ENCODE results near the gene RHBDD1.

Gene RHBDD1

GRCh38 chr2:226892729-226893128, 56.9 kb downstream of the RHBDD1 start:
- TF ChIP-seq, protein P1, sequence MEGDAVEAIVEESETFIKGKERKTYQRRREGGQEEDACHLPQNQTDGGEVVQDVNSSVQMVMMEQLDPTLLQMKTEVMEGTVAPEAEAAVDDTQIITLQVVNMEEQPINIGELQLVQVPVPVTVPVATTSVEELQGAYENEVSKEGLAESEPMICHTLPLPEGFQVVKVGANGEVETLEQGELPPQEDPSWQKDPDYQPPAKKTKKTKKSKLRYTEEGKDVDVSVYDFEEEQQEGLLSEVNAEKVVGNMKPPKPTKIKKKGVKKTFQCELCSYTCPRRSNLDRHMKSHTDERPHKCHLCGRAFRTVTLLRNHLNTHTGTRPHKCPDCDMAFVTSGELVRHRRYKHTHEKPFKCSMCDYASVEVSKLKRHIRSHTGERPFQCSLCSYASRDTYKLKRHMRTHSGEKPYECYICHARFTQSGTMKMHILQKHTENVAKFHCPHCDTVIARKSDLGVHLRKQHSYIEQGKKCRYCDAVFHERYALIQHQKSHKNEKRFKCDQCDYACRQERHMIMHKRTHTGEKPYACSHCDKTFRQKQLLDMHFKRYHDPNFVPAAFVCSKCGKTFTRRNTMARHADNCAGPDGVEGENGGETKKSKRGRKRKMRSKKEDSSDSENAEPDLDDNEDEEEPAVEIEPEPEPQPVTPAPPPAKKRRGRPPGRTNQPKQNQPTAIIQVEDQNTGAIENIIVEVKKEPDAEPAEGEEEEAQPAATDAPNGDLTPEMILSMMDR (IDR thresholded peaks at IDR 0.05; ENCODE audit: borderline replicate concordance, insufficient read depth, low read depth, low read length), result no peak
- H3K4me3 ChIP-seq (ENCODE audit: low read depth, low read length), result no peak overlapping the region

DNA sequence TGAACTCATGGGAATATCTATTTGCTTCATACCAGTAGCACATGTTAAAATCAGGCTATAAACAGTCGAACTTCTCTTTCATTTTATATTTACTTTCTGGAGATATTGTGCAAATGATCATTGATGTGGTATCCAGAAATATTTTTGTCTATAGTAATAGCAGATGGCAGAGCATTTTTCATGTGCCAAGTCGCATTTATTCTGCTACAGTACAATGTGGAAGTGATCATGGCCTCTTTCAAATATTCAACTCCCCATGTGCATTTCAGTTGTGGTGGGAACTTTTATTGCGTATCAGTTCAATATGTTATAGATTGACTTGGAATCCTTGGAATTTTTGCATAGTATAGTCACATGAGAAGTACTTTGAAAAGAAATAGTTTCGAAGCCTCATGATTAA, 57.4 kb downstream of the RHBDD1 start:
- TF ChIP-seq, protein P1 (IDR thresholded peaks at IDR 0.05; ENCODE audit: borderline replicate concordance, insufficient read depth, low read depth, low read length), result no peak

DNA sequence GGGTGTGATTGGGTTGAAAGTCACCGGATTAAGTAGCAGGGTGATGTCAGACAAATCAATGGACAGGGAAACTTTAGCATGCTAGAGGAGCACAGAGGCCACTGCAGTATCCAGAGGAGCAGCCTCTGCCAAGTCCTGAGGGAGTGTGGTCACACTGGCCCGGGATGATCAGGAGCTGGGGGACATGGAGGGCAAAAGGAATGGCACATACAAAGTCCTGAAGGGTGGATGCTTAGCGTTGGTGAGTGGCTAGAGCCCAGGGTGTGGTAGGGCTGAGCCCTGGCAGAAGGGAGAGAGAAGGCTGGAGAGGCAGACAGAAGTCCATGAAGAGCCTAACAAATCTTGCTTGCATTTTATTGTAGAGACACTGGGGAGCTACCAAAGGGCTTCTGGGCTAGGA, 58.9 kb downstream of the RHBDD1 start:
- TF ChIP-seq, protein P1 (IDR thresholded peaks at IDR 0.05; ENCODE audit: borderline replicate concordance, insufficient read depth, low read depth, low read length), result no peak
- no peak overlapping the region for H3K4me3 ChIP-seq (ENCODE audit: low read depth, low read length)

More for the DNA sequence above, 57.4 kb downstream of the RHBDD1 start:
- no peak overlapping the region for H3K4me3 ChIP-seq (ENCODE audit: low read depth, low read length)

GRCh38 chr2:226895579-226895978, 59.7 kb downstream of the RHBDD1 start:
- no peak overlapping the region for H3K4me3 ChIP-seq (ENCODE audit: low read depth, low read length)
- TF ChIP-seq, protein P1 (IDR thresholded peaks at IDR 0.05; ENCODE audit: borderline replicate concordance, insufficient read depth, low read depth, low read length), result no peak

DNA sequence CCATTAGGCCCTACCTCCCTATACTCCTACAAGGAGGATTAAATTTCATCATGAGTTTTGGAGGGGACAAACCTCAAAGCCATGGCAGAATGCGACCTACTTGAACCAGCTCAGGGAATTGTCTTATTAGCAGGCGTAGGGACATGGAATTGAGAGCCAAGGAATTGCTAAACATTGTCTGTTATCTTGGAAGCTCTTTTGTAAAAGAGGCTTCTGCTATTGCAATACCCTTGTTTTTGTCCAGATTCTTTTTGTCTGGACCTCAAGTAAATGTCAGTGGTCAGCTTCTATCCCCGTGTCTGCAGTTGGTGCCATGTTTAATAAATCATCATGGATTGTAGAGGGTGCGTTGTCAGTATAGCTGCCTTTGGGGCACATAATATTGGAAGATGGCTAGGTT, 62.3 kb downstream of the RHBDD1 start:
- no peak overlapping the region for H3K4me3 ChIP-seq (ENCODE audit: low read depth, low read length)
- TF ChIP-seq, protein P1 (IDR thresholded peaks at IDR 0.05; ENCODE audit: borderline replicate concordance, insufficient read depth, low read depth, low read length), result no peak

- H3K4me3 ChIP-seq (ENCODE audit: low read depth, low read length), result no peak overlapping the region
- TF ChIP-seq, protein P1 (IDR thresholded peaks at IDR 0.05; ENCODE audit: borderline replicate concordance, insufficient read depth, low read depth, low read length), result no peak
Observed at GRCh38 chr2:226898897-226899296, 63.0 kb downstream of the RHBDD1 start.

- TF ChIP-seq, protein P1 (IDR thresholded peaks at IDR 0.05; ENCODE audit: borderline replicate concordance, insufficient read depth, low read depth, low read length), result no peak
- H3K4me3 ChIP-seq (ENCODE audit: low read depth, low read length), result no peak overlapping the region
Observed at GRCh38 chr2:226902041-226902966, 66.5 kb downstream of the RHBDD1 start.

Data from GM12875 (cell line).